Mesenchymal stem cell (in vitro differentiated cells and primary cell): ENCODE data around the gene C8G.

Experiments used
- DNase-seq: peaks from one replicate; pipeline ENCODE4 v3.0.0-alpha.2; 2013
- H2AFZ ChIP-seq: one replicate; pipeline ENCODE4 v1.6.1; 2013; ENCODE audit warnings: low read depth, mild to moderate bottlenecking, control low read depth, inconsistent platforms, low read length, moderate library complexity
- H2AK5ac ChIP-seq: 2 replicates; pipeline ENCODE4 v1.6.1; 2013; ENCODE audit warnings: low read length, moderate library complexity, mild to moderate bottlenecking, inconsistent platforms; ENCODE audit not compliant: severe bottlenecking
- H2BK120ac ChIP-seq: one replicate; pipeline ENCODE4 v1.6.1; 2013; ENCODE audit warnings: low read depth, mild to moderate bottlenecking, inconsistent platforms, low read length, moderate library complexity
- H2BK12ac ChIP-seq, 2 experiments: one replicate each; pipeline ENCODE4 v1.6.1; 2013; ENCODE audit warnings: inconsistent platforms in 2 of 2, low read length in 2 of 2, mild to moderate bottlenecking in 2 of 2, moderate library complexity in 2 of 2, control low read depth in 1 of 2
- H2BK15ac ChIP-seq: one replicate; pipeline ENCODE4 v1.6.1; 2013; ENCODE audit warnings: mild to moderate bottlenecking, low read depth, inconsistent platforms; ENCODE audit not compliant: poor library complexity, severe bottlenecking
- H2BK5ac ChIP-seq: 2 replicates; pipeline ENCODE4 v1.6.1; 2013; ENCODE audit warnings: low read depth, mild to moderate bottlenecking, low read length, control low read depth, inconsistent platforms; ENCODE audit not compliant: poor library complexity, severe bottlenecking
- H3K14ac ChIP-seq, 2 experiments: one replicate each; pipeline ENCODE4 v1.6.1; 2013; ENCODE audit warnings: inconsistent platforms in 2 of 2, low read length in 2 of 2, control low read depth in 1 of 2, mild to moderate bottlenecking in 1 of 2, moderate library complexity in 1 of 2
- H3K18ac ChIP-seq, 2 experiments: one replicate each; pipeline ENCODE4 v1.6.1; 2013; ENCODE audit warnings: inconsistent platforms in 2 of 2, low read length in 2 of 2, control low read depth in 1 of 2, low read depth in 1 of 2, mild to moderate bottlenecking in 1 of 2
- H3K23ac ChIP-seq, 2 experiments: one replicate each; pipeline ENCODE4 v1.6.1; 2013; ENCODE audit warnings: inconsistent platforms in 2 of 2, low read length in 2 of 2, mild to moderate bottlenecking in 2 of 2, moderate library complexity in 2 of 2, control low read depth in 1 of 2
- H3K27ac ChIP-seq: 2 replicates; pipeline ENCODE4 v1.5.1; 2013; ENCODE audit warnings: mild to moderate bottlenecking, moderate library complexity, low read length, control low read depth, inconsistent platforms; ENCODE audit not compliant: poor library complexity, severe bottlenecking
- H3K27me3 ChIP-seq, 2 experiments: 2 replicates each; pipeline versions ENCODE4 v1.6.1 to v1.7.0; 2013; ENCODE audit warnings: low read length in 2 of 2, mild to moderate bottlenecking in 2 of 2, moderate library complexity in 2 of 2, control low read depth in 1 of 2, inconsistent platforms in 1 of 2; ENCODE audit not compliant: control insufficient read depth in 1 of 2, insufficient read depth in 1 of 2
- H3K36me3 ChIP-seq, 2 experiments: 2 replicates each; pipeline versions ENCODE4 v1.6.1 to v1.7.0; 2013; ENCODE audit warnings: low read length in 2 of 2, control low read depth in 1 of 2, inconsistent platforms in 1 of 2, low read depth in 1 of 2, mild to moderate bottlenecking in 1 of 2; ENCODE audit not compliant: insufficient read depth in 2 of 2, control insufficient read depth in 1 of 2
- H3K4ac ChIP-seq, 2 experiments: one replicate each; pipeline ENCODE4 v1.6.1; 2013; ENCODE audit warnings: inconsistent platforms in 2 of 2, low read length in 2 of 2, mild to moderate bottlenecking in 2 of 2, moderate library complexity in 2 of 2, control low read depth in 1 of 2, low read depth in 1 of 2
- H3K4me1 ChIP-seq: 2 replicates; pipeline ENCODE4 v1.6.1; 2013; ENCODE audit warnings: low read depth, low read length, control low read depth; ENCODE audit not compliant: control insufficient read depth, insufficient read depth
- H3K4me2 ChIP-seq: 2 replicates; pipeline ENCODE4 v1.6.1; 2013; ENCODE audit warnings: low read length, mild to moderate bottlenecking, inconsistent platforms; ENCODE audit not compliant: poor library complexity, severe bottlenecking
- H3K4me3 ChIP-seq, 2 experiments: 2 replicates each; pipeline versions ENCODE4 v1.5.1 to v1.7.0; 2013; ENCODE audit warnings: low read length in 2 of 2, mild to moderate bottlenecking in 2 of 2, control low read depth in 1 of 2, low read depth in 1 of 2; ENCODE audit not compliant: insufficient read depth in 1 of 2
- H3K79me1 ChIP-seq: replicated peaks from 2 replicates; pipeline ENCODE4 v1.6.1; 2013; ENCODE audit warnings: mild to moderate bottlenecking, control low read depth, low read length, inconsistent platforms; ENCODE audit not compliant: poor library complexity, severe bottlenecking
- H3K9ac ChIP-seq: 2 replicates; pipeline ENCODE4 v1.7.0; 2013; ENCODE audit warnings: mild to moderate bottlenecking, low read length, moderate library complexity
- H3K9me3 ChIP-seq: 2 replicates; pipeline ENCODE4 v1.7.0; 2013; ENCODE audit warnings: mild to moderate bottlenecking, low read length; ENCODE audit not compliant: control insufficient read depth
- H4K8ac ChIP-seq: one replicate; pipeline ENCODE4 v1.6.1; 2013; ENCODE audit warnings: inconsistent platforms, mild to moderate bottlenecking, low read length, moderate library complexity
- H4K91ac ChIP-seq: one replicate; pipeline ENCODE4 v1.6.1; 2013; ENCODE audit warnings: mild to moderate bottlenecking, low read length, inconsistent platforms
- WGBS: methylation state at CpG from one replicate; pipeline ENCODE4 v1.1.7; 2013; ENCODE audit warnings: mixed read lengths; 5-methylcytosine and 5-hydroxymethylcytosine counted together

C8G gene

DNA sequence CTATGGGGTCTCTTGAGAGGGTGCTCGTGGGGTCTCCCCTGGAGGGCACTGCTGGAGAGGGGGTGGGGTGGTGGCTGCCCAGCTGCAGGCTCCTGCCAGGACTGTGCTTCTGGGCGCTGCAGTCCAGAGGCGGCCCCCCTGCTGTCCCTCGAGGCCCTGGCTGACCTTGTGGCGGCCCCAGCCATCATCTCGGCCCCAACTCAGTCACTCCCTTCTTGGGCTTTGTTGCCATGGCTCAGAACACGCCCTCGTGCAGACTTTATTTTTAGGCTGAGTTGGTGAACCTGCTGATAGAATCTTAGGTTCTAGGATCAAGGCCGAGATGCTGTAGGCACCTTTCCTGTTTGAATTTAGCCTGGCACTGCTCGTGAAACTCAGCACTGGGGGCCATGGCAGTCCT, 23.3 kb upstream of the C8G start:
- no peak overlapping the region for H3K4ac ChIP-seq
- DNase-seq: no peak
- no peaks in the 10 kb centered on the region for H3K9me3 ChIP-seq
- H3K27ac ChIP-seq: no peak overlapping the region
- WGBS: 96% methylated on average over 10 of the region's 10 CpGs
- H3K27me3 ChIP-seq: no peaks in the 10 kb centered on the region
- no peak overlapping the region for H3K4me2 ChIP-seq
- peaks cover 50 to 75% of the 10 kb centered on the region in 2 experiments for H3K36me3 ChIP-seq
- peaks cover 30% of the 10 kb centered on the region for H3K79me1 ChIP-seq
- H2AK5ac ChIP-seq: no peak overlapping the region
- peaks cover 5% of the 10 kb centered on the region for H3K4me1 ChIP-seq
- H3K18ac ChIP-seq: no peak overlapping the region
- no peak overlapping the region for H4K91ac ChIP-seq
- no peak overlapping the region for H2BK15ac ChIP-seq
- no peak overlapping the region for H3K9ac ChIP-seq
- no peak overlapping the region for H2AFZ ChIP-seq
- H3K14ac ChIP-seq: no peak overlapping the region
- no peak overlapping the region for H2BK120ac ChIP-seq
- no peak overlapping the region for H3K23ac ChIP-seq
- H2BK12ac ChIP-seq: no peak overlapping the region
- H2BK5ac ChIP-seq: no peak overlapping the region
- no peak overlapping the region for H4K8ac ChIP-seq
- H3K4me3 ChIP-seq: no peak overlapping the region

DNA sequence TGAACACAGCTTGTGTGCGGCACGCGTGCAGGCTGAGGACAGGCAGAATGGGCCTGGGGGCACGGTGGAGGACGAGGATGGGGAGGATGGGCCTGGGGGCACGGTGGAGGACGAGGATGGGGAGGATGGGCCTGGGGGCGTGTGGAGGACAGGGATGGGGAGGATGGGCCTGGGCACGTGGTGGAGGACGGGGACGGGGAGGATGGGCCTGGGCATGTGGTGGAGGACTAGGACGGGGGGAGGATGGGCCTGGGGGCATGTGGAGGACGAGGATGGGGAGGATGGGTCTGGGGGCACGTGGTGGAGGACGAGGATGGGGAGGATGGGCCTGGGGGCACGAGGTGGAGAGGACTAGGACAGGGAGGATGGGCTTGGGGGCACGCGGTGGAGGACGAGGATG, 22.5 kb upstream of the C8G start:
- no peak overlapping the region for H2BK120ac ChIP-seq
- H3K4me2 ChIP-seq: no peak overlapping the region
- no peaks in the 10 kb centered on the region for H3K27me3 ChIP-seq
- no peak overlapping the region for H2AFZ ChIP-seq
- H3K14ac ChIP-seq: no peak overlapping the region
- no peak overlapping the region for H2AK5ac ChIP-seq
- no peak overlapping the region for H3K4me3 ChIP-seq
- no peak overlapping the region for H2BK12ac ChIP-seq
- H3K4me1 ChIP-seq: peaks cover 7% of the 10 kb centered on the region
- WGBS: 96% methylated on average over 19 of the region's 19 CpGs
- no peak overlapping the region for H4K8ac ChIP-seq
- H3K4ac ChIP-seq: no peak overlapping the region
- no peak overlapping the region for H3K27ac ChIP-seq
- peaks cover 45 to 75% of the 10 kb centered on the region in 2 experiments for H3K36me3 ChIP-seq
- no peak overlapping the region for H3K23ac ChIP-seq
- no peaks in the 10 kb centered on the region for H3K9me3 ChIP-seq
- no peak overlapping the region for H3K18ac ChIP-seq
- DNase-seq: no peak
- H4K91ac ChIP-seq: no peak overlapping the region
- H2BK15ac ChIP-seq: no peak overlapping the region
- H3K79me1 ChIP-seq: peaks cover 25% of the 10 kb centered on the region
- H3K9ac ChIP-seq: no peak overlapping the region
- H2BK5ac ChIP-seq: no peak overlapping the region

DNA sequence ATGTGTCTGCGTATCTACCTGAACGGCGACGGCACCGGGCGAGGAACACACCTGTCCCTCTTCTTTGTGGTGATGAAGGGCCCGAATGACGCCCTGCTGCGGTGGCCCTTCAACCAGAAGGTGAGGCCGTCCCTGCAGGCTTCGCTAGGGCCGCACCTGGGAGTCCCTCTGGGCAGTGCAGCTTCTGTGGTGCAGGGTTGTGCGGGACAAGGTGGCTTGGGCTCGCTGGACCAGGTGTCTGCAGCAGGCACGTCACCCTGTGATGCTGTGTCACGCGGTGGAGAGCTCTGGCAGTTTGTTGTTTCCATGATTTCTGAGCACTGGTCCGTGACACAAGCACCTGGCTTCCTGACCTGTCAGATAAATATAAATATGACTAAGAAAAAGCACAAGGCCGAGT, 21.2 kb upstream of the C8G start:
- H2BK12ac ChIP-seq: no peak overlapping the region
- no peak overlapping the region for H3K4me2 ChIP-seq
- H3K4ac ChIP-seq: no peak overlapping the region
- no peak overlapping the region for H2BK15ac ChIP-seq
- H3K23ac ChIP-seq: no peak overlapping the region
- H3K36me3 ChIP-seq: peaks cover 41 to 76% of the 10 kb centered on the region in 2 experiments
- H3K18ac ChIP-seq: no peak overlapping the region
- peaks cover 8% of the 10 kb centered on the region for H3K4me1 ChIP-seq
- no peak overlapping the region for H4K8ac ChIP-seq
- no peak for DNase-seq
- WGBS: 98% methylated on average over 19 of the region's 19 CpGs
- H3K79me1 ChIP-seq: peaks cover 21% of the 10 kb centered on the region
- H3K27ac ChIP-seq: no peak overlapping the region
- H4K91ac ChIP-seq: no peak overlapping the region
- no peaks in the 10 kb centered on the region for H3K9me3 ChIP-seq
- no peak overlapping the region for H3K4me3 ChIP-seq
- no peak overlapping the region for H2AFZ ChIP-seq
- no peak overlapping the region for H3K9ac ChIP-seq
- no peak overlapping the region for H2BK5ac ChIP-seq
- H2BK120ac ChIP-seq: no peak overlapping the region
- H3K14ac ChIP-seq: no peak overlapping the region
- no peak overlapping the region for H2AK5ac ChIP-seq
- H3K27me3 ChIP-seq: no peaks in the 10 kb centered on the region

DNA sequence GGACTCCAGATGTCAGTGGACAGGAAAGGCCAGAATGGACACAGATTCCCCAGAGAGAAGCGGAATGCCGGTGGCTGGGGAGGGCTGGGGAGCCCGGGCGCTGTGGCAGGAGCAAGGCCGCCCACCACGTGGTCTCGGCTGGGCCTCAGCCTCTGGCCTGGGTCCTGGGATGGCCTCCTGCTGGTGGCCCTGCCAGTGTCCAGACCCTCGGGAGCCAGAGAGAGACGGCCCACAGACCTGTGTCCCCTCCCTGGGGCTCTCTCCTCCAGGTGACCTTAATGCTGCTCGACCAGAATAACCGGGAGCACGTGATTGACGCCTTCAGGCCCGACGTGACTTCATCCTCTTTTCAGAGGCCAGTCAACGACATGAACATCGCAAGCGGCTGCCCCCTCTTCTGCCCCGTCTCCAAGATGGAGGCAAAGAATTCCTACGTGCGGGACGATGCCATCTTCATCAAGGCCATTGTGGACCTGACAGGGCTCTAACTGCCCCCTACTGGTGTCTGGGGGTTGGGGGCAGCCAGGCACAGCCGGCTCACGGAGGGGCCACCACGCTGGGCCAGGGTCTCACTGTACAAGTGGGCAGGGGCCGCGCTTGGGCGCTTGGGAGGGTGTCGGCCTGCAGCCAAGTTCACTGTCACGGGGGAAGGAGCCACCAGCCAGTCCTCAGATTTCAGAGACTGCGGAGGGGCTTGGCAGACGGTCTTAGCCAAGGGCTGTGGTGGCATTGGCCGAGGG, 19.5 kb upstream of the C8G start:
- H3K23ac ChIP-seq: no peak overlapping the region
- H2AFZ ChIP-seq: no peak overlapping the region
- no peak for DNase-seq
- no peak overlapping the region for H3K4me2 ChIP-seq
- no peak overlapping the region for H2BK120ac ChIP-seq
- H3K79me1 ChIP-seq: peaks cover 20% of the 10 kb centered on the region
- H2AK5ac ChIP-seq: no peak overlapping the region
- no peak overlapping the region for H3K27ac ChIP-seq
- 90% methylated on average over 33 of the region's 33 CpGs for WGBS
- peaks cover 8% of the 10 kb centered on the region for H3K4me1 ChIP-seq
- H4K8ac ChIP-seq: no peak overlapping the region
- no peak overlapping the region for H4K91ac ChIP-seq
- H3K36me3 ChIP-seq: peaks cover 30 to 65% of the 10 kb centered on the region in 2 experiments
- H3K18ac ChIP-seq: no peak overlapping the region
- H3K9ac ChIP-seq: no peak overlapping the region
- no peak overlapping the region for H2BK15ac ChIP-seq
- no peak overlapping the region for H2BK5ac ChIP-seq
- no peaks in the 10 kb centered on the region for H3K27me3 ChIP-seq
- no peak overlapping the region for H3K4ac ChIP-seq
- H3K14ac ChIP-seq: no peak overlapping the region
- H3K9me3 ChIP-seq: no peaks in the 10 kb centered on the region
- no peak overlapping the region for H2BK12ac ChIP-seq
- no peak overlapping the region for H3K4me3 ChIP-seq
